B cell (primary cell): ENCODE measurements around the gene PTS.

Experiments used
- CTCF ChIP-seq: fragments of 200-600 bp; IDR thresholded peaks from one replicate; pipeline ENCODE4 v1.8.0; 2022; ENCODE audit warnings: antibody characterized with exemption, mild to moderate bottlenecking
- EZH2 ChIP-seq: IDR thresholded peaks from 2 replicates; pipeline ENCODE4 v1.6.1; 2012; ENCODE audit warnings: borderline replicate concordance, low read depth, mild to moderate bottlenecking, moderate library complexity, low read length; ENCODE audit not compliant: insufficient read depth, poor library complexity, severe bottlenecking

- TF ChIP-seq EZH2: no peak
- no peak for TF ChIP-seq CTCF
Observed at GRCh38 chr11:112226831-112227401, 688 bp downstream of the PTS start.
